WTC11 (cell line): Measurements from ENCODE around the gene RASA1. TPM values are rescaled to one million over a fixed set of nuclear protein-coding genes. Genes with fewer than 3 reads are reported as not detected.

ENCODE experiments used
- ATAC-seq: fragments of 200-7000 bp; cut with Tn5 transposase; 2 replicates; pipeline ENCODE4 v1.10.0; 2021; ENCODE audit warnings: mild to moderate bottlenecking, moderate library complexity
- CTCF ChIA-PET: fragments of 300-600 bp; sonication (Branson Sonifier 250); formaldehyde crosslinking; loops from one replicate; lab custom pipeline; 2021; ENCODE audit warnings: antibody characterized with exemption; lab: Charles Lee
- POLR2A ChIA-PET: fragments of 350-600 bp; sonication (Branson Sonifier 250); formaldehyde crosslinking; loops from one replicate; lab custom pipeline; 2021; ENCODE audit warnings: antibody characterized with exemption; lab: Charles Lee
- DNase-seq: peaks from one replicate; pipeline ENCODE4 v3.0.0; 2021; ENCODE audit warnings: low spot score
- H3K27ac Mint-ChIP-seq: 2 replicates; pipeline ENCODE4 v1.8.0; 2021; ENCODE audit warnings: mixed read lengths
- H3K27me3 Mint-ChIP-seq: 2 replicates; pipeline ENCODE4 v1.8.0; 2021; ENCODE audit warnings: low read depth, mild to moderate bottlenecking, moderate library complexity, mixed read lengths
- H3K36me3 Mint-ChIP-seq: 2 replicates; pipeline ENCODE4 v1.8.0; 2021; ENCODE audit warnings: mixed read lengths
- H3K4me1 Mint-ChIP-seq: 2 replicates; pipeline ENCODE4 v1.8.0; 2022; ENCODE audit warnings: mixed read lengths
- H3K4me3 Mint-ChIP-seq: 2 replicates; pipeline ENCODE4 v1.8.0; 2021; ENCODE audit warnings: mild to moderate bottlenecking, moderate library complexity, mixed read lengths
- H3K9me3 Mint-ChIP-seq: 2 replicates; pipeline ENCODE4 v1.8.0; 2021; ENCODE audit warnings: mixed read lengths
- ELF4 ChIP-seq: sonication (generic); formaldehyde crosslinking; IDR thresholded peaks from 2 replicates; pipeline ENCODE4 v1.8.1; 2022; ENCODE audit warnings: low read depth, mild to moderate bottlenecking, moderate library complexity, missing genetic modification reagents
- EMX1 ChIP-seq: fragments of 250-450 bp; sonication (Bioruptor Pico); IDR thresholded peaks from 2 replicates; pipeline ENCODE4 v1.8.0; 2021; ENCODE audit warnings: mild to moderate bottlenecking
- FOXP1 ChIP-seq: sonication (generic); formaldehyde crosslinking; IDR thresholded peaks from 2 replicates; pipeline ENCODE4 v1.8.0; 2022; ENCODE audit warnings: missing genetic modification reagents, mild to moderate bottlenecking, moderate library complexity, borderline replicate concordance
- JUN ChIP-seq: sonication (generic); formaldehyde crosslinking; IDR thresholded peaks from 2 replicates; pipeline ENCODE4 v1.8.0; 2023; ENCODE audit warnings: mild to moderate bottlenecking, missing genetic modification reagents
- NFE2L1 ChIP-seq: sonication (generic); formaldehyde crosslinking; IDR thresholded peaks from 2 replicates; pipeline ENCODE4 v1.8.1; 2023; ENCODE audit warnings: missing genetic modification reagents
- TP53 ChIP-seq: sonication (generic); formaldehyde crosslinking; IDR thresholded peaks from 2 replicates; pipeline ENCODE4 v1.8.1; 2023; ENCODE audit warnings: mild to moderate bottlenecking, missing genetic modification reagents
- ZNF121 ChIP-seq: sonication (generic); formaldehyde crosslinking; IDR thresholded peaks from 2 replicates; pipeline ENCODE4 v1.8.0; 2023; ENCODE audit warnings: missing genetic modification reagents
- ZNF263 ChIP-seq: sonication (generic); formaldehyde crosslinking; IDR thresholded peaks from 2 replicates; pipeline ENCODE4 v1.8.1; 2022; ENCODE audit warnings: low read depth, mild to moderate bottlenecking, moderate library complexity, missing genetic modification reagents
- ZNF317 ChIP-seq: sonication (generic); formaldehyde crosslinking; IDR thresholded peaks from 2 replicates; pipeline ENCODE4 v1.8.1; 2023; ENCODE audit warnings: low read depth, mild to moderate bottlenecking, moderate library complexity, missing genetic modification reagents, borderline replicate concordance
- ZNF396 ChIP-seq: fragments of 250-450 bp; sonication (Bioruptor Pico); IDR thresholded peaks from 2 replicates; pipeline ENCODE4 v1.8.0; 2021; ENCODE audit warnings: mild to moderate bottlenecking, moderate library complexity, borderline replicate concordance
- ZNF423 ChIP-seq: fragments of 250-450 bp; sonication (Bioruptor Pico); IDR thresholded peaks from 2 replicates; pipeline ENCODE4 v2.1.2; 2022; ENCODE audit warnings: mild to moderate bottlenecking, moderate library complexity
- total RNA-seq: library from RNA; stranded (reverse); gene quantifications from 3 replicates; pipeline ENCODE4 v1.2.3, GENCODE V29; 2021
- TF ChIP-seq, protein P1 (sequence below): sonication (generic); formaldehyde crosslinking; IDR thresholded peaks from 2 replicates; pipeline ENCODE4 v1.8.1; 2023; ENCODE audit warnings: mild to moderate bottlenecking, missing genetic modification reagents, moderate library complexity
- TF ChIP-seq, protein P2 (sequence below): sonication (generic); formaldehyde crosslinking; IDR thresholded peaks from 2 replicates; pipeline ENCODE4 v1.8.0; 2022; ENCODE audit warnings: mild to moderate bottlenecking, missing genetic modification reagents
- TF ChIP-seq, protein P3 (sequence below): sonication (generic); formaldehyde crosslinking; IDR thresholded peaks from 2 replicates; pipeline ENCODE4 v1.8.1; 2023; ENCODE audit warnings: mild to moderate bottlenecking, missing genetic modification reagents, borderline replicate concordance
- TF ChIP-seq, protein P4 (sequence below): sonication (generic); formaldehyde crosslinking; IDR thresholded peaks from 2 replicates; pipeline ENCODE4 v1.8.1; 2022; ENCODE audit warnings: low read depth, missing genetic modification reagents, borderline replicate concordance
- TF ChIP-seq, protein P5 (sequence below): sonication (generic); formaldehyde crosslinking; IDR thresholded peaks from 2 replicates; pipeline ENCODE4 v1.8.1; 2022; ENCODE audit warnings: mild to moderate bottlenecking, moderate library complexity, missing genetic modification reagents
- TF ChIP-seq, protein P6 (sequence below): fragments of 250-450 bp; sonication (Bioruptor Pico); IDR thresholded peaks from 2 replicates; pipeline ENCODE4 v1.9.0; 2021; ENCODE audit warnings: mild to moderate bottlenecking, borderline replicate concordance
- TF ChIP-seq, protein P7 (sequence below): sonication (generic); formaldehyde crosslinking; IDR thresholded peaks from 2 replicates; pipeline ENCODE4 v1.8.1; 2023; ENCODE audit warnings: mild to moderate bottlenecking, missing genetic modification reagents, moderate library complexity
- TF ChIP-seq, protein P8 (sequence below): sonication (generic); formaldehyde crosslinking; IDR thresholded peaks from 2 replicates; pipeline ENCODE4 v1.8.0; 2023; ENCODE audit warnings: missing genetic modification reagents
- TF ChIP-seq, protein P9 (sequence below): fragments of 200-600 bp; IDR thresholded peaks from 2 replicates; pipeline ENCODE4 v1.8.0; 2022; ENCODE audit warnings: antibody characterized with exemption

RASA1 gene
- total RNA-seq, 1 experiment from 2014 or later = 31.0 TPM

DNA sequence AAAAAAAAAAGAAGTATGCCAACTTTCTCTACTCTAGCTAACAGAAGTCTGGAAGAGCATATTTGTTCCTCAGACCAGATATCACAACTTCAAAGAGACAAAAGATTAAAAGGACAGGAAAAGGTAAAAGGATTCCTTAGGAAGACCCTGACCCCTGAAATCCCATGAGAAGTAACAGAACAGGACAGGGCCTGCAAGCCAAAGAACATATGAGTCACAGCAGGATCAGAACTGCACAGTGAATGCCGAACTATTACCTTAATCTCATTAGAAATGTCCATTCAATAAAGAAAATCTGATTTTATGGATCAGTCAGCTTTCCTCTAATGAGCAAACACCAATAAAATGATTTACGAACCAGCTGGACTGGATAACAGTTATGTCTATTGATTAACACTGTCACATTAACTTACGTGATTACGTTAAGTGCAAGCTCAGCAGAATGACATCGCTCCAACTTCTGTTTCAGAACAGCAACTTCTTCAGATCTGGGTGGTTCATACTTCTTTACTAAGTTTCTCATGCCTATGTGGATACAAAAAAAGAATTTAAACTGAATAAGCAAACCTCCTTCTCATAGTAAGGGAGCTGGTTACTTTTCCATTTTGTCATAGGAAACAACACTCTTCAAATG, 131.4 kb downstream of the RASA1 start (continued):
- TF ChIP-seq, protein P1, sequence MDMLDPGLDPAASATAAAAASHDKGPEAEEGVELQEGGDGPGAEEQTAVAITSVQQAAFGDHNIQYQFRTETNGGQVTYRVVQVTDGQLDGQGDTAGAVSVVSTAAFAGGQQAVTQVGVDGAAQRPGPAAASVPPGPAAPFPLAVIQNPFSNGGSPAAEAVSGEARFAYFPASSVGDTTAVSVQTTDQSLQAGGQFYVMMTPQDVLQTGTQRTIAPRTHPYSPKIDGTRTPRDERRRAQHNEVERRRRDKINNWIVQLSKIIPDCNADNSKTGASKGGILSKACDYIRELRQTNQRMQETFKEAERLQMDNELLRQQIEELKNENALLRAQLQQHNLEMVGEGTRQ (CRISPR knock-in tag) = no peak
- TF ChIP-seq, protein P2, sequence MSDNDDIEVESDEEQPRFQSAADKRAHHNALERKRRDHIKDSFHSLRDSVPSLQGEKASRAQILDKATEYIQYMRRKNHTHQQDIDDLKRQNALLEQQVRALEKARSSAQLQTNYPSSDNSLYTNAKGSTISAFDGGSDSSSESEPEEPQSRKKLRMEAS = no peak
- TF ChIP-seq, protein P3, sequence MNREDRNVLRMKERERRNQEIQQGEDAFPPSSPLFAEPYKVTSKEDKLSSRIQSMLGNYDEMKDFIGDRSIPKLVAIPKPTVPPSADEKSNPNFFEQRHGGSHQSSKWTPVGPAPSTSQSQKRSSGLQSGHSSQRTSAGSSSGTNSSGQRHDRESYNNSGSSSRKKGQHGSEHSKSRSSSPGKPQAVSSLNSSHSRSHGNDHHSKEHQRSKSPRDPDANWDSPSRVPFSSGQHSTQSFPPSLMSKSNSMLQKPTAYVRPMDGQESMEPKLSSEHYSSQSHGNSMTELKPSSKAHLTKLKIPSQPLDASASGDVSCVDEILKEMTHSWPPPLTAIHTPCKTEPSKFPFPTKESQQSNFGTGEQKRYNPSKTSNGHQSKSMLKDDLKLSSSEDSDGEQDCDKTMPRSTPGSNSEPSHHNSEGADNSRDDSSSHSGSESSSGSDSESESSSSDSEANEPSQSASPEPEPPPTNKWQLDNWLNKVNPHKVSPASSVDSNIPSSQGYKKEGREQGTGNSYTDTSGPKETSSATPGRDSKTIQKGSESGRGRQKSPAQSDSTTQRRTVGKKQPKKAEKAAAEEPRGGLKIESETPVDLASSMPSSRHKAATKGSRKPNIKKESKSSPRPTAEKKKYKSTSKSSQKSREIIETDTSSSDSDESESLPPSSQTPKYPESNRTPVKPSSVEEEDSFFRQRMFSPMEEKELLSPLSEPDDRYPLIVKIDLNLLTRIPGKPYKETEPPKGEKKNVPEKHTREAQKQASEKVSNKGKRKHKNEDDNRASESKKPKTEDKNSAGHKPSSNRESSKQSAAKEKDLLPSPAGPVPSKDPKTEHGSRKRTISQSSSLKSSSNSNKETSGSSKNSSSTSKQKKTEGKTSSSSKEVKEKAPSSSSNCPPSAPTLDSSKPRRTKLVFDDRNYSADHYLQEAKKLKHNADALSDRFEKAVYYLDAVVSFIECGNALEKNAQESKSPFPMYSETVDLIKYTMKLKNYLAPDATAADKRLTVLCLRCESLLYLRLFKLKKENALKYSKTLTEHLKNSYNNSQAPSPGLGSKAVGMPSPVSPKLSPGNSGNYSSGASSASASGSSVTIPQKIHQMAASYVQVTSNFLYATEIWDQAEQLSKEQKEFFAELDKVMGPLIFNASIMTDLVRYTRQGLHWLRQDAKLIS (CRISPR knock-in tag) = no peak
- TF ChIP-seq ZNF317 (CRISPR knock-in tag) = no peak
- TF ChIP-seq, protein P4, sequence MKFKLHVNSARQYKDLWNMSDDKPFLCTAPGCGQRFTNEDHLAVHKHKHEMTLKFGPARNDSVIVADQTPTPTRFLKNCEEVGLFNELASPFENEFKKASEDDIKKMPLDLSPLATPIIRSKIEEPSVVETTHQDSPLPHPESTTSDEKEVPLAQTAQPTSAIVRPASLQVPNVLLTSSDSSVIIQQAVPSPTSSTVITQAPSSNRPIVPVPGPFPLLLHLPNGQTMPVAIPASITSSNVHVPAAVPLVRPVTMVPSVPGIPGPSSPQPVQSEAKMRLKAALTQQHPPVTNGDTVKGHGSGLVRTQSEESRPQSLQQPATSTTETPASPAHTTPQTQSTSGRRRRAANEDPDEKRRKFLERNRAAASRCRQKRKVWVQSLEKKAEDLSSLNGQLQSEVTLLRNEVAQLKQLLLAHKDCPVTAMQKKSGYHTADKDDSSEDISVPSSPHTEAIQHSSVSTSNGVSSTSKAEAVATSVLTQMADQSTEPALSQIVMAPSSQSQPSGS = no peak
- no peak for TF ChIP-seq ZNF396
- no peak for TF ChIP-seq JUN (CRISPR knock-in tag)

DNA sequence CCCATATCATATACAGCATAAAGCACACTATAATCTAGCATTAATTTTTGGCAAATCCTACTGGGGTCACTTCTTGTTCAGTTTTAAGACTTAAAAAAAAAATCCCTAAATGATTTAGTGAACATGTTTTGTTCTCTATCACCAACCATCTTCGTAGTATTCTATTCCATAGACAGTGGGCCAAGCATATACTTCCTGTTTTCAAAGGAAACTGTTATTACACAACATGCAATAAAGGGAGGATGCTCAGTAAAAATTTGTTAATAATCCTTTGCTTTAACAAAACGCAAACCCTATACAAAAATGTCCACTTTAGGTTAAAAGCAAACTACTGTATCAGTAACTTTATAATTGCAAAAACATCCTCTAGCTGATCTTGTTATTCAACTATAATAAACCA, 132.0 kb downstream of the RASA1 start:
- CTCF ChIA-PET = interaction anchor here (0.7 to 1.8 kb wide), 7 partner anchors 8 to 519 kb away, joined by 3 to 7 read pairs (median 4); partner anchors contain the start of genes CCNH and RASA1
- Mint-ChIP-seq H3K27ac (no peak overlapping the region), H3K4me1 (no peaks in the 10 kb centered on the region)
- no peak for ATAC-seq
- DNase-seq = no peak
- TF ChIP-seq, protein P5, sequence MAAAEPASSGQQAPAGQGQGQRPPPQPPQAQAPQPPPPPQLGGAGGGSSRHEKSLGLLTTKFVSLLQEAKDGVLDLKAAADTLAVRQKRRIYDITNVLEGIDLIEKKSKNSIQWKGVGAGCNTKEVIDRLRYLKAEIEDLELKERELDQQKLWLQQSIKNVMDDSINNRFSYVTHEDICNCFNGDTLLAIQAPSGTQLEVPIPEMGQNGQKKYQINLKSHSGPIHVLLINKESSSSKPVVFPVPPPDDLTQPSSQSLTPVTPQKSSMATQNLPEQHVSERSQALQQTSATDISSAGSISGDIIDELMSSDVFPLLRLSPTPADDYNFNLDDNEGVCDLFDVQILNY (CRISPR knock-in tag) = no peak
- TF ChIP-seq ZNF263 (CRISPR knock-in tag) (no peak), FOXP1 (CRISPR knock-in tag) (no peak), TP53 (CRISPR knock-in tag) (no peak), NFE2L1 (CRISPR knock-in tag) (no peak), EMX1 (CRISPR knock-in tag) (no peak), ZNF121 (no peak), ZNF423 (CRISPR knock-in tag) (no peak), ELF4 (CRISPR knock-in tag) (no peak)
- TF ChIP-seq, protein P6, sequence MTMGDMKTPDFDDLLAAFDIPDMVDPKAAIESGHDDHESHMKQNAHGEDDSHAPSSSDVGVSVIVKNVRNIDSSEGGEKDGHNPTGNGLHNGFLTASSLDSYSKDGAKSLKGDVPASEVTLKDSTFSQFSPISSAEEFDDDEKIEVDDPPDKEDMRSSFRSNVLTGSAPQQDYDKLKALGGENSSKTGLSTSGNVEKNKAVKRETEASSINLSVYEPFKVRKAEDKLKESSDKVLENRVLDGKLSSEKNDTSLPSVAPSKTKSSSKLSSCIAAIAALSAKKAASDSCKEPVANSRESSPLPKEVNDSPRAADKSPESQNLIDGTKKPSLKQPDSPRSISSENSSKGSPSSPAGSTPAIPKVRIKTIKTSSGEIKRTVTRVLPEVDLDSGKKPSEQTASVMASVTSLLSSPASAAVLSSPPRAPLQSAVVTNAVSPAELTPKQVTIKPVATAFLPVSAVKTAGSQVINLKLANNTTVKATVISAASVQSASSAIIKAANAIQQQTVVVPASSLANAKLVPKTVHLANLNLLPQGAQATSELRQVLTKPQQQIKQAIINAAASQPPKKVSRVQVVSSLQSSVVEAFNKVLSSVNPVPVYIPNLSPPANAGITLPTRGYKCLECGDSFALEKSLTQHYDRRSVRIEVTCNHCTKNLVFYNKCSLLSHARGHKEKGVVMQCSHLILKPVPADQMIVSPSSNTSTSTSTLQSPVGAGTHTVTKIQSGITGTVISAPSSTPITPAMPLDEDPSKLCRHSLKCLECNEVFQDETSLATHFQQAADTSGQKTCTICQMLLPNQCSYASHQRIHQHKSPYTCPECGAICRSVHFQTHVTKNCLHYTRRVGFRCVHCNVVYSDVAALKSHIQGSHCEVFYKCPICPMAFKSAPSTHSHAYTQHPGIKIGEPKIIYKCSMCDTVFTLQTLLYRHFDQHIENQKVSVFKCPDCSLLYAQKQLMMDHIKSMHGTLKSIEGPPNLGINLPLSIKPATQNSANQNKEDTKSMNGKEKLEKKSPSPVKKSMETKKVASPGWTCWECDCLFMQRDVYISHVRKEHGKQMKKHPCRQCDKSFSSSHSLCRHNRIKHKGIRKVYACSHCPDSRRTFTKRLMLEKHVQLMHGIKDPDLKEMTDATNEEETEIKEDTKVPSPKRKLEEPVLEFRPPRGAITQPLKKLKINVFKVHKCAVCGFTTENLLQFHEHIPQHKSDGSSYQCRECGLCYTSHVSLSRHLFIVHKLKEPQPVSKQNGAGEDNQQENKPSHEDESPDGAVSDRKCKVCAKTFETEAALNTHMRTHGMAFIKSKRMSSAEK (CRISPR knock-in tag) = no peak
- TF ChIP-seq, protein P7, sequence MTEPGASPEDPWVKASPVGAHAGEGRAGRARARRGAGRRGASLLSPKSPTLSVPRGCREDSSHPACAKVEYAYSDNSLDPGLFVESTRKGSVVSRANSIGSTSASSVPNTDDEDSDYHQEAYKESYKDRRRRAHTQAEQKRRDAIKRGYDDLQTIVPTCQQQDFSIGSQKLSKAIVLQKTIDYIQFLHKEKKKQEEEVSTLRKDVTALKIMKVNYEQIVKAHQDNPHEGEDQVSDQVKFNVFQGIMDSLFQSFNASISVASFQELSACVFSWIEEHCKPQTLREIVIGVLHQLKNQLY (CRISPR knock-in tag) = no peak
- TF ChIP-seq, protein P8, sequence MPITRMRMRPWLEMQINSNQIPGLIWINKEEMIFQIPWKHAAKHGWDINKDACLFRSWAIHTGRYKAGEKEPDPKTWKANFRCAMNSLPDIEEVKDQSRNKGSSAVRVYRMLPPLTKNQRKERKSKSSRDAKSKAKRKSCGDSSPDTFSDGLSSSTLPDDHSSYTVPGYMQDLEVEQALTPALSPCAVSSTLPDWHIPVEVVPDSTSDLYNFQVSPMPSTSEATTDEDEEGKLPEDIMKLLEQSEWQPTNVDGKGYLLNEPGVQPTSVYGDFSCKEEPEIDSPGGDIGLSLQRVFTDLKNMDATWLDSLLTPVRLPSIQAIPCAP (CRISPR knock-in tag) = no peak
- TF ChIP-seq, protein P9, sequence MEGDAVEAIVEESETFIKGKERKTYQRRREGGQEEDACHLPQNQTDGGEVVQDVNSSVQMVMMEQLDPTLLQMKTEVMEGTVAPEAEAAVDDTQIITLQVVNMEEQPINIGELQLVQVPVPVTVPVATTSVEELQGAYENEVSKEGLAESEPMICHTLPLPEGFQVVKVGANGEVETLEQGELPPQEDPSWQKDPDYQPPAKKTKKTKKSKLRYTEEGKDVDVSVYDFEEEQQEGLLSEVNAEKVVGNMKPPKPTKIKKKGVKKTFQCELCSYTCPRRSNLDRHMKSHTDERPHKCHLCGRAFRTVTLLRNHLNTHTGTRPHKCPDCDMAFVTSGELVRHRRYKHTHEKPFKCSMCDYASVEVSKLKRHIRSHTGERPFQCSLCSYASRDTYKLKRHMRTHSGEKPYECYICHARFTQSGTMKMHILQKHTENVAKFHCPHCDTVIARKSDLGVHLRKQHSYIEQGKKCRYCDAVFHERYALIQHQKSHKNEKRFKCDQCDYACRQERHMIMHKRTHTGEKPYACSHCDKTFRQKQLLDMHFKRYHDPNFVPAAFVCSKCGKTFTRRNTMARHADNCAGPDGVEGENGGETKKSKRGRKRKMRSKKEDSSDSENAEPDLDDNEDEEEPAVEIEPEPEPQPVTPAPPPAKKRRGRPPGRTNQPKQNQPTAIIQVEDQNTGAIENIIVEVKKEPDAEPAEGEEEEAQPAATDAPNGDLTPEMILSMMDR = no peak
- TF ChIP-seq, all 79 proteins: peak for 0
- Mint-ChIP-seq H3K36me3 (peaks cover 82% of the 10 kb centered on the region), H3K27me3 (no peaks in the 10 kb centered on the region), H3K9me3 (peaks cover 9% of the 10 kb centered on the region), H3K4me3 (no peak overlapping the region)
- POLR2A ChIA-PET = no interaction called here
